ENCODE results near the gene HSPA8. TPM values are rescaled to one million over a fixed set of nuclear protein-coding genes. Genes with fewer than 3 reads are reported as not detected.

The HSPA8 gene
- total and polyA plus RNA-seq, 2 of the 8 experiments (the other 6 are each of a cell fraction or from before 2014, with no cell fraction given), result 1,491 to 2,155 TPM

DNA sequence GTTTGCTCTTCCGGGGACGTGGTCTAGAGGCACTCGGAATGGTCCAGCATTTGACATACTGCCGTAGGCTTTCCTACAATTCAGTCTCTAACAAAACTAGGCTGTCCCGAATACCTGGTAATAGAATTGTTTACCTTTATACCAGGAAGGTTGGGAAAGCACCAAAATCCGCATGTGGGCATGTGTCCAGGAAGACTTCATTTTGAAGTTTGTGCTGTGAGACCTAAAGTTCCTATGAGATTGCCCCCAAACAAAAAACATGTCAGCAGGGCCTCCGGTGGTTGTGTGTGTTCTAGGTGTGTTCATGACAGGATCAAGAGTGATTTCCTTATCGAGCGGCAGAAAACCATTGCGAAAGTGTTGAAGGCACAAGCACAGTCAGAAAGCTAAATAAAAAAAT lies 26.1 kb downstream of the HSPA8 start (continued):
- TF ChIP-seq, protein P1, sequence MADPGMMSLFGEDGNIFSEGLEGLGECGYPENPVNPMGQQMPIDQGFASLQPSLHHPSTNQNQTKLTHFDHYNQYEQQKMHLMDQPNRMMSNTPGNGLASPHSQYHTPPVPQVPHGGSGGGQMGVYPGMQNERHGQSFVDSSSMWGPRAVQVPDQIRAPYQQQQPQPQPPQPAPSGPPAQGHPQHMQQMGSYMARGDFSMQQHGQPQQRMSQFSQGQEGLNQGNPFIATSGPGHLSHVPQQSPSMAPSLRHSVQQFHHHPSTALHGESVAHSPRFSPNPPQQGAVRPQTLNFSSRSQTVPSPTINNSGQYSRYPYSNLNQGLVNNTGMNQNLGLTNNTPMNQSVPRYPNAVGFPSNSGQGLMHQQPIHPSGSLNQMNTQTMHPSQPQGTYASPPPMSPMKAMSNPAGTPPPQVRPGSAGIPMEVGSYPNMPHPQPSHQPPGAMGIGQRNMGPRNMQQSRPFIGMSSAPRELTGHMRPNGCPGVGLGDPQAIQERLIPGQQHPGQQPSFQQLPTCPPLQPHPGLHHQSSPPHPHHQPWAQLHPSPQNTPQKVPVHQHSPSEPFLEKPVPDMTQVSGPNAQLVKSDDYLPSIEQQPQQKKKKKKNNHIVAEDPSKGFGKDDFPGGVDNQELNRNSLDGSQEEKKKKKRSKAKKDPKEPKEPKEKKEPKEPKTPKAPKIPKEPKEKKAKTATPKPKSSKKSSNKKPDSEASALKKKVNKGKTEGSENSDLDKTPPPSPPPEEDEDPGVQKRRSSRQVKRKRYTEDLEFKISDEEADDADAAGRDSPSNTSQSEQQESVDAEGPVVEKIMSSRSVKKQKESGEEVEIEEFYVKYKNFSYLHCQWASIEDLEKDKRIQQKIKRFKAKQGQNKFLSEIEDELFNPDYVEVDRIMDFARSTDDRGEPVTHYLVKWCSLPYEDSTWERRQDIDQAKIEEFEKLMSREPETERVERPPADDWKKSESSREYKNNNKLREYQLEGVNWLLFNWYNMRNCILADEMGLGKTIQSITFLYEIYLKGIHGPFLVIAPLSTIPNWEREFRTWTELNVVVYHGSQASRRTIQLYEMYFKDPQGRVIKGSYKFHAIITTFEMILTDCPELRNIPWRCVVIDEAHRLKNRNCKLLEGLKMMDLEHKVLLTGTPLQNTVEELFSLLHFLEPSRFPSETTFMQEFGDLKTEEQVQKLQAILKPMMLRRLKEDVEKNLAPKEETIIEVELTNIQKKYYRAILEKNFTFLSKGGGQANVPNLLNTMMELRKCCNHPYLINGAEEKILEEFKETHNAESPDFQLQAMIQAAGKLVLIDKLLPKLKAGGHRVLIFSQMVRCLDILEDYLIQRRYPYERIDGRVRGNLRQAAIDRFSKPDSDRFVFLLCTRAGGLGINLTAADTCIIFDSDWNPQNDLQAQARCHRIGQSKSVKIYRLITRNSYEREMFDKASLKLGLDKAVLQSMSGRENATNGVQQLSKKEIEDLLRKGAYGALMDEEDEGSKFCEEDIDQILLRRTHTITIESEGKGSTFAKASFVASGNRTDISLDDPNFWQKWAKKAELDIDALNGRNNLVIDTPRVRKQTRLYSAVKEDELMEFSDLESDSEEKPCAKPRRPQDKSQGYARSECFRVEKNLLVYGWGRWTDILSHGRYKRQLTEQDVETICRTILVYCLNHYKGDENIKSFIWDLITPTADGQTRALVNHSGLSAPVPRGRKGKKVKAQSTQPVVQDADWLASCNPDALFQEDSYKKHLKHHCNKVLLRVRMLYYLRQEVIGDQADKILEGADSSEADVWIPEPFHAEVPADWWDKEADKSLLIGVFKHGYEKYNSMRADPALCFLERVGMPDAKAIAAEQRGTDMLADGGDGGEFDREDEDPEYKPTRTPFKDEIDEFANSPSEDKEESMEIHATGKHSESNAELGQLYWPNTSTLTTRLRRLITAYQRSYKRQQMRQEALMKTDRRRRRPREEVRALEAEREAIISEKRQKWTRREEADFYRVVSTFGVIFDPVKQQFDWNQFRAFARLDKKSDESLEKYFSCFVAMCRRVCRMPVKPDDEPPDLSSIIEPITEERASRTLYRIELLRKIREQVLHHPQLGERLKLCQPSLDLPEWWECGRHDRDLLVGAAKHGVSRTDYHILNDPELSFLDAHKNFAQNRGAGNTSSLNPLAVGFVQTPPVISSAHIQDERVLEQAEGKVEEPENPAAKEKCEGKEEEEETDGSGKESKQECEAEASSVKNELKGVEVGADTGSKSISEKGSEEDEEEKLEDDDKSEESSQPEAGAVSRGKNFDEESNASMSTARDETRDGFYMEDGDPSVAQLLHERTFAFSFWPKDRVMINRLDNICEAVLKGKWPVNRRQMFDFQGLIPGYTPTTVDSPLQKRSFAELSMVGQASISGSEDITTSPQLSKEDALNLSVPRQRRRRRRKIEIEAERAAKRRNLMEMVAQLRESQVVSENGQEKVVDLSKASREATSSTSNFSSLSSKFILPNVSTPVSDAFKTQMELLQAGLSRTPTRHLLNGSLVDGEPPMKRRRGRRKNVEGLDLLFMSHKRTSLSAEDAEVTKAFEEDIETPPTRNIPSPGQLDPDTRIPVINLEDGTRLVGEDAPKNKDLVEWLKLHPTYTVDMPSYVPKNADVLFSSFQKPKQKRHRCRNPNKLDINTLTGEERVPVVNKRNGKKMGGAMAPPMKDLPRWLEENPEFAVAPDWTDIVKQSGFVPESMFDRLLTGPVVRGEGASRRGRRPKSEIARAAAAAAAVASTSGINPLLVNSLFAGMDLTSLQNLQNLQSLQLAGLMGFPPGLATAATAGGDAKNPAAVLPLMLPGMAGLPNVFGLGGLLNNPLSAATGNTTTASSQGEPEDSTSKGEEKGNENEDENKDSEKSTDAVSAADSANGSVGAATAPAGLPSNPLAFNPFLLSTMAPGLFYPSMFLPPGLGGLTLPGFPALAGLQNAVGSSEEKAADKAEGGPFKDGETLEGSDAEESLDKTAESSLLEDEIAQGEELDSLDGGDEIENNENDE (IDR thresholded peaks at IDR 0.05; ENCODE audit: insufficient replicate concordance, low read length), result no peak
- TF ChIP-seq SP2 (IDR thresholded peaks at IDR 0.05; ENCODE audit: low read length) (no peak), POLR2AphosphoS5 (IDR thresholded peaks at IDR 0.05; ENCODE audit: low read depth, low read length) (no peak), EGR1 (IDR thresholded peaks at IDR 0.05; ENCODE audit: borderline replicate concordance, low read depth, low read length) (no peak), KDM4A (IDR thresholded peaks at IDR 0.05; ENCODE audit: low read depth, low read length, severe bottlenecking) (no peak), ZNF274 (IDR thresholded peaks at IDR 0.05; ENCODE audit: borderline replicate concordance, extremely low read depth, low read length) (no peak), RBBP5 (IDR thresholded peaks at IDR 0.05; ENCODE audit: borderline replicate concordance, low read depth, low read length) (no peak), TCF12 (IDR thresholded peaks at IDR 0.05; ENCODE audit: low read depth, low read length) (no peak), RNF2 (IDR thresholded peaks at IDR 0.05; ENCODE audit: borderline replicate concordance, low read depth, low read length, missing control alignments, poor library complexity, severe bottlenecking) (no peak), ASH2L (IDR thresholded peaks at IDR 0.05; ENCODE audit: low read length) (no peak), MAFK (IDR thresholded peaks at IDR 0.05; ENCODE audit: low read depth, low read length) (no peak)
- TF ChIP-seq, protein P2, sequence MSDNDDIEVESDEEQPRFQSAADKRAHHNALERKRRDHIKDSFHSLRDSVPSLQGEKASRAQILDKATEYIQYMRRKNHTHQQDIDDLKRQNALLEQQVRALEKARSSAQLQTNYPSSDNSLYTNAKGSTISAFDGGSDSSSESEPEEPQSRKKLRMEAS (IDR thresholded peaks at IDR 0.05), result no peak
